Activated CD8-positive, alpha-beta memory T cell treated with anti-CD3 and anti-CD28 coated beads for 48 hours (primary cell): ENCODE measurements around the gene NUBPL.
"Not testable (repeated sequence)": the region's sequence is repeated elsewhere in the genome, so short reads cannot be mapped to it uniquely, and the experiment has no call there.

Experiments used
- DNase-seq, 3 experiments: peaks; one replicate each; pipeline ENCODE4 v3.0.0-alpha.2; 2020; ENCODE audit warnings: low read depth in 2 of 3, low spot score in 2 of 3

NUBPL gene

GRCh38 chr14:31802838-31803237 is 241.6 kb downstream of the NUBPL start:
- DNase-seq = no peak

GRCh38 chr14:31806249-31806648 is 245.0 kb downstream of the NUBPL start:
- DNase-seq = no peak

- DNase-seq = not testable (repeated sequence)
These were observed 250.8 kb downstream of the NUBPL start for GRCh38 chr14:31811693-31812628.

GRCh38 chr14:31813724-31814490 is 252.7 kb downstream of the NUBPL start:
- DNase-seq = not testable (repeated sequence)

- no peak for DNase-seq
These were observed 258.1 kb downstream of the NUBPL start for GRCh38 chr14:31819281-31819680.

GRCh38 chr14:31825459-31825858 is 264.3 kb downstream of the NUBPL start:
- DNase-seq = no peak

GRCh38 chr14:31827325-31827724 is 266.1 kb downstream of the NUBPL start:
- no peak for DNase-seq

GRCh38 chr14:31828946-31829868 is 268.0 kb downstream of the NUBPL start:
- DNase-seq = no peak

- DNase-seq = no peak
These were observed 273.4 kb downstream of the NUBPL start for GRCh38 chr14:31834616-31835015.

GRCh38 chr14:31835049-31835448 is 273.8 kb downstream of the NUBPL start:
- no peak for DNase-seq

GRCh38 chr14:31837031-31837430 is 275.8 kb downstream of the NUBPL start:
- DNase-seq = no peak

GRCh38 chr14:31842899-31843298 is 281.7 kb downstream of the NUBPL start:
- no peak for DNase-seq

- no peak for DNase-seq
These were observed 282.3 kb downstream of the NUBPL start for GRCh38 chr14:31843361-31844091.

- no peak for DNase-seq
These were observed 293.4 kb downstream of the NUBPL start for GRCh38 chr14:31854508-31855075.

GRCh38 chr14:31855262-31855661 is 294.1 kb downstream of the NUBPL start:
- no peak for DNase-seq

GRCh38 chr14:31856003-31856402 is 294.8 kb downstream of the NUBPL start:
- DNase-seq = not testable (repeated sequence)

GRCh38 chr14:31858868-31859267 is 297.7 kb downstream of the NUBPL start:
- DNase-seq = no peak

GRCh38 chr14:31864937-31865855 is 304.0 kb downstream of the NUBPL start:
- DNase-seq = no peak

GRCh38 chr14:31867570-31867969 is 306.4 kb downstream of the NUBPL start:
- no peak for DNase-seq
